Skin epidermis (tissue), 12 donors: Measurements from ENCODE around the gene TP53TG5.
A peak's percentile ranks its signal among the peaks of the same experiment; 100 is the strongest.

Experiments
- H3K27ac ChIP-seq, 21 experiments: fragments of 200-600 bp; sonication (generic) in 11 of 21; one replicate each; pipeline ENCODE4 v1.5.0; 2020; ENCODE audit warnings: mild to moderate bottlenecking in 3 of 21, inconsistent platforms in 2 of 21, moderate library complexity in 2 of 21
- H3K4me3 ChIP-seq, 7 experiments: fragments of 200-600 bp; sonication (generic) in 2 of 7; one replicate each; pipeline ENCODE4 v1.5.0; 2020; ENCODE audit warnings: inconsistent platforms in 2 of 7, mild to moderate bottlenecking in 2 of 7, moderate library complexity in 1 of 7

TP53TG5 gene

GRCh38 chr20:45406260-45407066 lies 28.3 kb upstream of the TP53TG5 start:
- peak overlapping the region; percentile 60 to 90 (median 62) for H3K4me3 ChIP-seq
- H3K27ac ChIP-seq: peak overlapping the region; percentile 71 to 98 (median 89)

GRCh38 chr20:45405571-45406259 lies 27.6 kb upstream of the TP53TG5 start:
- Histone ChIP-seq H3K27ac (peak overlapping the region; percentile 71 to 98 (median 89)), H3K4me3 (peak overlapping the region; percentile 60 to 90 (median 62))

- Histone ChIP-seq H3K4me3 (no peak overlapping the region), H3K27ac (no peak overlapping the region)
Measured at GRCh38 chr20:45404438-45404837, 26.3 kb upstream of the TP53TG5 start.

GRCh38 chr20:45402946-45403345 lies 24.8 kb upstream of the TP53TG5 start:
- no peak overlapping the region for H3K27ac ChIP-seq
- H3K4me3 ChIP-seq: no peak overlapping the region

- Histone ChIP-seq H3K4me3 (no peak overlapping the region), H3K27ac (no peak overlapping the region)
Measured at GRCh38 chr20:45400346-45401031, 22.4 kb upstream of the TP53TG5 start.

GRCh38 chr20:45399018-45399417 lies 20.9 kb upstream of the TP53TG5 start:
- no peak overlapping the region for H3K27ac ChIP-seq
- no peak overlapping the region for H3K4me3 ChIP-seq

- Histone ChIP-seq H3K4me3 (no peak overlapping the region), H3K27ac (no peak overlapping the region)
Measured at GRCh38 chr20:45395114-45395415, 16.9 kb upstream of the TP53TG5 start.

- no peak overlapping the region for H3K4me3 ChIP-seq
- H3K27ac ChIP-seq: no peak overlapping the region
Measured at GRCh38 chr20:45394221-45395113, 16.3 kb upstream of the TP53TG5 start.

GRCh38 chr20:45392733-45393132 lies 14.6 kb upstream of the TP53TG5 start:
- no peak overlapping the region for H3K27ac ChIP-seq
- H3K4me3 ChIP-seq: no peak overlapping the region

GRCh38 chr20:45391559-45391958 lies 13.4 kb upstream of the TP53TG5 start:
- no peak overlapping the region for H3K27ac ChIP-seq
- no peak overlapping the region for H3K4me3 ChIP-seq

GRCh38 chr20:45390931-45391330 lies 12.8 kb upstream of the TP53TG5 start:
- H3K27ac ChIP-seq: no peak overlapping the region

GRCh38 chr20:45387274-45387673 lies 9.1 kb upstream of the TP53TG5 start:
- Histone ChIP-seq H3K27ac (no peak overlapping the region), H3K4me3 (no peak overlapping the region)

More at GRCh38 chr20:45390931-45391330, 12.8 kb upstream of the TP53TG5 start:
- no peak overlapping the region for H3K4me3 ChIP-seq

GRCh38 chr20:45377269-45377668 lies 856 bp downstream of the TP53TG5 start:
- Histone ChIP-seq H3K4me3 (no peak overlapping the region), H3K27ac (no peak overlapping the region)

GRCh38 chr20:45374966-45375365 lies 3.2 kb downstream of the TP53TG5 start:
- no peak overlapping the region for H3K4me3 ChIP-seq
- H3K27ac ChIP-seq: peak overlapping the region in 1 of 21 experiments; percentile 11

- H3K27ac ChIP-seq: peak overlapping the region in 10 of 21 experiments; percentile 8 to 87 (median 75)
- H3K4me3 ChIP-seq: peak overlapping the region in 6 of 7 experiments; percentile 3 to 49 (median 38)
Measured at GRCh38 chr20:45374101-45374467, 4.0 kb downstream of the TP53TG5 start.

GRCh38 chr20:45373353-45374100 lies 4.6 kb downstream of the TP53TG5 start:
- Histone ChIP-seq H3K27ac (peak overlapping the region in 19 of 21 experiments; percentile 4 to 87 (median 61)), H3K4me3 (peak overlapping the region; percentile 3 to 49 (median 37))

- Histone ChIP-seq H3K27ac (peak overlapping the region in 18 of 21 experiments; percentile 4 to 87 (median 59)), H3K4me3 (peak overlapping the region in 5 of 7 experiments; percentile 30 to 49 (median 37))
Measured at GRCh38 chr20:45372646-45373352, 5.3 kb downstream of the TP53TG5 start.

GRCh38 chr20:45372241-45372640 lies 5.9 kb downstream of the TP53TG5 start:
- H3K4me3 ChIP-seq: no peak overlapping the region
- no peak overlapping the region for H3K27ac ChIP-seq
